HEK293 (cell line): ENCODE data around the gene LRRC2.

Experiments used
- CTCF ChIA-PET: fragments of 350-600 bp; formaldehyde crosslinking; extraction: SDS; loops from one replicate; lab custom pipeline; 2021; ENCODE audit warnings: antibody characterized with exemption; lab: Yijun Ruan, JAX
- POLR2A ChIA-PET: fragments of 300-600 bp; formaldehyde crosslinking; extraction: SDS; loops from one replicate; lab custom pipeline; 2020; ENCODE audit warnings: antibody characterized with exemption, inconsistent platforms; lab: Yijun Ruan, JAX
- H3K27ac ChIP-seq: fragments of 200-500 bp; sonication (Bioruptor generic); 2 replicates; pipeline ENCODE4 v1.5.1; 2014; ENCODE audit warnings: low read depth, low read length, control low read depth, inconsistent platforms; ENCODE audit errors: extremely low read depth
- H3K36me3 ChIP-seq, 2 experiments: fragments of 200-500 bp in 1 of 2; sonication (Bioruptor generic) in 1 of 2; 1 replicate in 1 of 2; 2 replicates in 1 of 2; pipeline ENCODE4 v1.5.1; 2014 to 2017; ENCODE audit warnings: inconsistent platforms in 2 of 2, low read length in 2 of 2; ENCODE audit not compliant: control insufficient read depth in 2 of 2, insufficient read depth in 1 of 2
- H3K4me1 ChIP-seq: fragments of 200-500 bp; sonication (Bioruptor generic); 2 replicates; pipeline ENCODE4 v1.5.1; 2014; ENCODE audit warnings: mild to moderate bottlenecking, low read length, inconsistent platforms; ENCODE audit not compliant: control insufficient read depth, insufficient read depth
- H3K4me3 ChIP-seq: 2 replicates; pipeline ENCODE4 v1.5.1; 2011; ENCODE audit warnings: low read depth, mild to moderate bottlenecking, control low read depth, low read length, moderate library complexity
- H3K9me3 ChIP-seq: fragments of 200-500 bp; sonication (Bioruptor generic); 2 replicates; pipeline ENCODE4 v1.5.1; 2014; ENCODE audit warnings: low read depth, low read length, inconsistent platforms; ENCODE audit not compliant: control insufficient read depth, insufficient read depth
- BCL11A ChIP-seq: fragments of 450-650 bp; formaldehyde crosslinking; IDR thresholded peaks from 2 replicates; pipeline ENCODE4 v1.5.1; 2016; ENCODE audit warnings: low read depth, missing biosample characterization, missing genetic modification characterization
- KLF9 ChIP-seq: fragments of 450-650 bp; formaldehyde crosslinking; IDR thresholded peaks from 2 replicates; pipeline ENCODE4 v1.5.1; 2016; ENCODE audit warnings: missing biosample characterization, missing genetic modification characterization, low read depth
- PRDM10 ChIP-seq: fragments of 450-650 bp; formaldehyde crosslinking; IDR thresholded peaks from 2 replicates; pipeline ENCODE4 v1.5.1; 2016; ENCODE audit warnings: missing biosample characterization, missing genetic modification characterization
- SP7 ChIP-seq: fragments of 450-650 bp; formaldehyde crosslinking; IDR thresholded peaks from 2 replicates; pipeline ENCODE4 v1.5.1; 2016; ENCODE audit warnings: missing biosample characterization, missing genetic modification characterization
- ZBTB20 ChIP-seq: fragments of 450-650 bp; formaldehyde crosslinking; IDR thresholded peaks from 2 replicates; pipeline ENCODE4 v1.5.1; 2016; ENCODE audit warnings: missing biosample characterization, missing genetic modification characterization
- ZIC2 ChIP-seq: fragments of 450-650 bp; formaldehyde crosslinking; IDR thresholded peaks from 2 replicates; pipeline ENCODE4 v1.5.1; 2016; ENCODE audit warnings: missing biosample characterization, missing genetic modification characterization
- ZNF114 ChIP-seq: fragments of 450-650 bp; formaldehyde crosslinking; IDR thresholded peaks from 2 replicates; pipeline ENCODE4 v1.5.0; 2017; ENCODE audit warnings: missing biosample characterization, missing genetic modification characterization
- ZNF121 ChIP-seq: fragments of 450-650 bp; formaldehyde crosslinking; IDR thresholded peaks from 2 replicates; pipeline ENCODE4 v1.5.1; 2016; ENCODE audit warnings: missing biosample characterization, missing genetic modification characterization
- ZNF146 ChIP-seq: fragments of 450-650 bp; formaldehyde crosslinking; IDR thresholded peaks from 2 replicates; pipeline ENCODE4 v1.5.1; 2016; ENCODE audit warnings: missing biosample characterization, missing genetic modification characterization
- ZNF16 ChIP-seq: fragments of 450-650 bp; formaldehyde crosslinking; IDR thresholded peaks from 2 replicates; pipeline ENCODE4 v1.5.1; 2016; ENCODE audit warnings: low read depth, missing biosample characterization, missing genetic modification characterization
- ZNF398 ChIP-seq: fragments of 450-650 bp; formaldehyde crosslinking; IDR thresholded peaks from 2 replicates; pipeline ENCODE4 v1.5.1; 2017; ENCODE audit warnings: missing biosample characterization, missing genetic modification characterization
- ZNF404 ChIP-seq: fragments of 450-650 bp; formaldehyde crosslinking; IDR thresholded peaks from 2 replicates; pipeline ENCODE4 v1.5.1; 2017; ENCODE audit warnings: missing biosample characterization, missing genetic modification characterization
- ZNF521 ChIP-seq: fragments of 450-650 bp; formaldehyde crosslinking; IDR thresholded peaks from 2 replicates; pipeline ENCODE4 v1.5.1; 2017; ENCODE audit warnings: missing biosample characterization, mild to moderate bottlenecking, missing genetic modification characterization
- ZNF561 ChIP-seq: fragments of 450-650 bp; IDR thresholded peaks from 2 replicates; pipeline ENCODE4 v1.5.1; 2018; ENCODE audit warnings: missing biosample characterization, missing genetic modification characterization, borderline replicate concordance
- ZNF626 ChIP-seq: fragments of 450-650 bp; sonication (Bioruptor Pico); formaldehyde crosslinking; IDR thresholded peaks from 2 replicates; pipeline ENCODE4 v1.5.1; 2018; ENCODE audit warnings: missing biosample characterization, missing genetic modification characterization, inconsistent platforms
- ZNF701 ChIP-seq: fragments of 450-650 bp; formaldehyde crosslinking; IDR thresholded peaks from 2 replicates; pipeline ENCODE4 v1.5.1; 2016; ENCODE audit warnings: missing biosample characterization, missing genetic modification characterization
- ZNF707 ChIP-seq: fragments of 450-650 bp; formaldehyde crosslinking; IDR thresholded peaks from 2 replicates; pipeline ENCODE4 v1.5.1; 2016; ENCODE audit warnings: missing biosample characterization, missing genetic modification characterization
- ZNF785 ChIP-seq: fragments of 450-650 bp; formaldehyde crosslinking; IDR thresholded peaks from 2 replicates; pipeline ENCODE4 v1.5.1; 2016; ENCODE audit warnings: missing biosample characterization, missing genetic modification characterization
- TF ChIP-seq, protein P1 (sequence below): fragments of 450-650 bp; formaldehyde crosslinking; IDR thresholded peaks from 2 replicates; pipeline ENCODE4 v1.5.0; 2017; ENCODE audit warnings: missing biosample characterization, missing genetic modification characterization, borderline replicate concordance
- TF ChIP-seq, protein P2 (sequence below): fragments of 450-650 bp; formaldehyde crosslinking; IDR thresholded peaks from 2 replicates; pipeline ENCODE4 v1.5.1; 2016; ENCODE audit warnings: missing biosample characterization, missing genetic modification characterization, low read depth
- TF ChIP-seq, protein P3 (sequence below): fragments of 450-650 bp; formaldehyde crosslinking; IDR thresholded peaks from 2 replicates; pipeline ENCODE4 v1.5.1; 2016; ENCODE audit warnings: missing biosample characterization, missing genetic modification characterization

The LRRC2 gene

DNA sequence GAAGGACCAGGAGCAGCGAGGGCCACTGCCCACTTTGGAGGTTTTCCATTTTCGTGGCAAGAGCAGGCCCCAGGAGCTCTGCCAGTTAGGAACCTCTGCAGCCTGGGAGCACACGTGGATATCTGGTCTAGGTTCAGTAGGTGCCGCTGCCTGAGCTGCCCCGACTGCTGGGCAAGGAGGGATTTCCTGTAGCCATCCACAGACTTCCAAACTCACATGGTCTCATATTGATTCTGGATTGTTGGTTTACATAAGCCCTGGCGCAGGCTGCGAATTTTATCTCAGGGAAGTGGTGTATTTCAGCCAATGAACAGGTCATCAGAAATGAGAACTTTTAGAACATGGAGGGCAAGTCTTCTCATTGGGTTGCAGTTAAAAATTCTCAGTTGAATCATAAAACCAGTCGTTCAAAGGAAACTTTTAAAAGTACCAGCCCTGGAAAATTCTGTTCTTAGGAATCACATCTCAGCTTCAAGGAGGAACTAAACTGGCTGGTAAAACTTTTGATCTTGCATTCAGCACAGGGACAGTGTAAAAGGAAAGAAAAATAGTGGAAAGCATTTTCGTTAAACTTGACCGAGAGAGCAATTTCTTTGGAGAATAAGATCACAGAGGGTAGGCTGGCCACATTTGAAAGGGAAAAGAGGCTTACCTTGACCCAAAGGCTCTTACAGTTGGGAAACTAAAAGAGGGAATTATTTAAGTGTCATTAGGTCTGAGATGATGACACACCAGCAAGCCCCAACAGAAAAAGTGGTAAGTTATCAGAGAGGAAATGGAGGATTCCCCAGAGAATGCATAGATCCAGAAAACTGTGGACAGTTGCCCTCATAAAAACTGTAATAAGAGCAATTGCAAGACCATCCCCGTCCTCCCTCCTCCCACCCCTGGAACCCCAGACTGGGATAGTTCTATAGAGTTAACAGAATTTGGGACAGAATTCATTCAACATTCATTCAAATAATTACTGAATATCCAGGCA lies 74.7 kb downstream of the LRRC2 start:
- ChIA-PET POLR2A (no interaction called here), CTCF (interaction anchor here (0.6 to 5.1 kb wide), 3 partner anchors 55 to 80 kb away, joined by 3 to 71 read pairs (median 3); no protein-coding TSS in a partner anchor)
- TF ChIP-seq BCL11A (tag by site-specific recombination), result no peak
- no peak for TF ChIP-seq SP7 (tag by site-specific recombination)
- TF ChIP-seq ZNF114 (tag by site-specific recombination), result no peak
- no peak for TF ChIP-seq ZIC2 (tag by site-specific recombination)
- TF ChIP-seq ZNF121 (tag by site-specific recombination), result no peak
- H3K9me3 ChIP-seq, result no peaks in the 10 kb centered on the region
- H3K4me1 ChIP-seq, result no peaks in the 10 kb centered on the region
- H3K4me3 ChIP-seq, result no peak overlapping the region
- no peak overlapping the region for H3K27ac ChIP-seq
- H3K36me3 ChIP-seq, result no peaks in the 10 kb centered on the region

- Histone ChIP-seq H3K4me3 (no peak overlapping the region), H3K4me1 (no peaks in the 10 kb centered on the region), H3K27ac (no peak overlapping the region), H3K36me3 (no peaks in the 10 kb centered on the region), H3K9me3 (no peaks in the 10 kb centered on the region)
- CTCF ChIA-PET, result interaction anchor here (0.5 to 5.1 kb wide), 10 partner anchors 8 to 363 kb away, joined by 3 to 71 read pairs (median 6); partner anchors contain the start of gene RTP3
- POLR2A ChIA-PET, result no interaction called here
- TF ChIP-seq ZNF146 (tag by site-specific recombination) (no peak), ZNF701 (no peak), ZNF707 (no peak), ZBTB20 (tag by site-specific recombination) (no peak), KLF9 (no peak), PRDM10 (tag by site-specific recombination) (no peak), ZNF626 (no peak), ZNF561 (tag by site-specific recombination) (no peak), ZNF785 (tag by site-specific recombination) (no peak), ZNF398 (tag by site-specific recombination) (no peak), ZNF16 (no peak), ZNF404 (tag by site-specific recombination) (no peak), ZIC2 (tag by site-specific recombination) (no peak), ZNF521 (tag by site-specific recombination) (no peak)
- TF ChIP-seq, protein P1, sequence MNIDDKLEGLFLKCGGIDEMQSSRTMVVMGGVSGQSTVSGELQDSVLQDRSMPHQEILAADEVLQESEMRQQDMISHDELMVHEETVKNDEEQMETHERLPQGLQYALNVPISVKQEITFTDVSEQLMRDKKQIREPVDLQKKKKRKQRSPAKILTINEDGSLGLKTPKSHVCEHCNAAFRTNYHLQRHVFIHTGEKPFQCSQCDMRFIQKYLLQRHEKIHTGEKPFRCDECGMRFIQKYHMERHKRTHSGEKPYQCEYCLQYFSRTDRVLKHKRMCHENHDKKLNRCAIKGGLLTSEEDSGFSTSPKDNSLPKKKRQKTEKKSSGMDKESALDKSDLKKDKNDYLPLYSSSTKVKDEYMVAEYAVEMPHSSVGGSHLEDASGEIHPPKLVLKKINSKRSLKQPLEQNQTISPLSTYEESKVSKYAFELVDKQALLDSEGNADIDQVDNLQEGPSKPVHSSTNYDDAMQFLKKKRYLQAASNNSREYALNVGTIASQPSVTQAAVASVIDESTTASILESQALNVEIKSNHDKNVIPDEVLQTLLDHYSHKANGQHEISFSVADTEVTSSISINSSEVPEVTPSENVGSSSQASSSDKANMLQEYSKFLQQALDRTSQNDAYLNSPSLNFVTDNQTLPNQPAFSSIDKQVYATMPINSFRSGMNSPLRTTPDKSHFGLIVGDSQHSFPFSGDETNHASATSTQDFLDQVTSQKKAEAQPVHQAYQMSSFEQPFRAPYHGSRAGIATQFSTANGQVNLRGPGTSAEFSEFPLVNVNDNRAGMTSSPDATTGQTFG (tag by site-specific recombination), result no peak
- TF ChIP-seq, protein P2, sequence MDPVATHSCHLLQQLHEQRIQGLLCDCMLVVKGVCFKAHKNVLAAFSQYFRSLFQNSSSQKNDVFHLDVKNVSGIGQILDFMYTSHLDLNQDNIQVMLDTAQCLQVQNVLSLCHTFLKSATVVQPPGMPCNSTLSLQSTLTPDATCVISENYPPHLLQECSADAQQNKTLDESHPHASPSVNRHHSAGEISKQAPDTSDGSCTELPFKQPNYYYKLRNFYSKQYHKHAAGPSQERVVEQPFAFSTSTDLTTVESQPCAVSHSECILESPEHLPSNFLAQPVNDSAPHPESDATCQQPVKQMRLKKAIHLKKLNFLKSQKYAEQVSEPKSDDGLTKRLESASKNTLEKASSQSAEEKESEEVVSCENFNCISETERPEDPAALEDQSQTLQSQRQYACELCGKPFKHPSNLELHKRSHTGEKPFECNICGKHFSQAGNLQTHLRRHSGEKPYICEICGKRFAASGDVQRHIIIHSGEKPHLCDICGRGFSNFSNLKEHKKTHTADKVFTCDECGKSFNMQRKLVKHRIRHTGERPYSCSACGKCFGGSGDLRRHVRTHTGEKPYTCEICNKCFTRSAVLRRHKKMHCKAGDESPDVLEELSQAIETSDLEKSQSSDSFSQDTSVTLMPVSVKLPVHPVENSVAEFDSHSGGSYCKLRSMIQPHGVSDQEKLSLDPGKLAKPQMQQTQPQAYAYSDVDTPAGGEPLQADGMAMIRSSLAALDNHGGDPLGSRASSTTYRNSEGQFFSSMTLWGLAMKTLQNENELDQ, result no peak
- TF ChIP-seq, protein P3, sequence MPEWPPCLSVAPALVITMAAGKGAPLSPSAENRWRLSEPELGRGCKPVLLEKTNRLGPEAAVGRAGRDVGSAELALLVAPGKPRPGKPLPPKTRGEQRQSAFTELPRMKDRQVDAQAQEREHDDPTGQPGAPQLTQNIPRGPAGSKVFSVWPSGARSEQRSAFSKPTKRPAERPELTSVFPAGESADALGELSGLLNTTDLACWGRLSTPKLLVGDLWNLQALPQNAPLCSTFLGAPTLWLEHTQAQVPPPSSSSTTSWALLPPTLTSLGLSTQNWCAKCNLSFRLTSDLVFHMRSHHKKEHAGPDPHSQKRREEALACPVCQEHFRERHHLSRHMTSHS (tag by site-specific recombination), result no peak
These were observed 75.6 kb downstream of the LRRC2 start for GRCh38 chr3:46490338-46491084.
